CD14-positive monocyte (primary cell): ENCODE data around the gene ABCB9. TPM values are rescaled to one million over a fixed set of nuclear protein-coding genes. Genes with fewer than 3 reads are reported as not detected.
A peak's percentile ranks its signal among the peaks of the same experiment; 100 is the strongest.

ENCODE experiments used
- DNase-seq, 3 donors: peaks; one replicate each; pipeline ENCODE4 v3.0.0-alpha.2; 2011 to 2022
- H2AFZ ChIP-seq: 2 replicates; pipeline ENCODE4 v1.6.0; 2012; ENCODE audit warnings: mild to moderate bottlenecking, low read depth, low read length, inconsistent platforms; ENCODE audit not compliant: insufficient read depth, poor library complexity, severe bottlenecking
- H3K27ac ChIP-seq, 2 donors: 1 replicate in 1 of 2; 2 replicates in 1 of 2; pipeline ENCODE4 v1.5.1; 2012 to 2013; ENCODE audit warnings: low read length in 2 of 2, control low read depth in 1 of 2, inconsistent platforms in 1 of 2, low read depth in 1 of 2, mild to moderate bottlenecking in 1 of 2
- H3K27me3 ChIP-seq, 2 donors: one replicate each; pipeline versions ENCODE4 v1.6.0 to v1.6.1; 2011 to 2013; ENCODE audit warnings: low read length in 2 of 2; ENCODE audit not compliant: control insufficient read depth in 2 of 2, insufficient read depth in 2 of 2
- H3K36me3 ChIP-seq, 2 donors: replicated peaks in 1 of 2; 1 replicate in 1 of 2; 2 replicates in 1 of 2; pipeline versions ENCODE4 v1.5.1 to v1.6.1; 2012 to 2013; ENCODE audit warnings: low read length in 2 of 2, control low read depth in 1 of 2, inconsistent platforms in 1 of 2, mild to moderate bottlenecking in 1 of 2; ENCODE audit not compliant: insufficient read depth in 2 of 2, control insufficient read depth in 1 of 2
- H3K4me1 ChIP-seq, 2 donors: 1 replicate in 1 of 2; 2 replicates in 1 of 2; pipeline versions ENCODE4 v1.5.1 to v1.6.1; 2012 to 2013; ENCODE audit warnings: low read length in 2 of 2, control low read depth in 1 of 2, inconsistent platforms in 1 of 2, mild to moderate bottlenecking in 1 of 2, moderate library complexity in 1 of 2; ENCODE audit not compliant: insufficient read depth in 2 of 2, control insufficient read depth in 1 of 2
- H3K4me2 ChIP-seq: replicated peaks from 2 replicates; pipeline ENCODE3; 2012; ENCODE audit warnings: low read length, moderate library complexity, mild to moderate bottlenecking; ENCODE audit not compliant: poor library complexity, severe bottlenecking; ENCODE audit errors: extremely low read depth
- H3K4me3 ChIP-seq, 3 experiments: fragments of 200-600 bp in 1 of 3; sonication (generic) in 1 of 3; replicated peaks in 1 of 3; 1 replicate in 2 of 3; 2 replicates in 1 of 3; pipeline ENCODE4 v1.5.1; 2011 to 2013; ENCODE audit warnings: low read length in 3 of 3, mild to moderate bottlenecking in 3 of 3, control low read depth in 2 of 3, low read depth in 2 of 3, inconsistent platforms in 1 of 3, moderate library complexity in 1 of 3
- H3K79me2 ChIP-seq: 2 replicates; pipeline ENCODE4 v1.6.0; 2012; ENCODE audit warnings: mild to moderate bottlenecking, control low read depth, inconsistent platforms, low read length, moderate library complexity; ENCODE audit not compliant: insufficient read depth
- H3K9ac ChIP-seq: 2 replicates; pipeline ENCODE4 v1.6.0; 2017; ENCODE audit warnings: low read length, mild to moderate bottlenecking; ENCODE audit not compliant: insufficient read depth, poor library complexity, severe bottlenecking
- H3K9me3 ChIP-seq, 2 donors: replicated peaks in 1 of 2; 1 replicate in 1 of 2; 2 replicates in 1 of 2; pipeline versions ENCODE4 v1.5.1 to v1.6.1; 2012 to 2013; ENCODE audit warnings: low read length in 2 of 2, control low read depth in 1 of 2; ENCODE audit not compliant: control insufficient read depth in 1 of 2, insufficient read depth in 1 of 2
- H4K20me1 ChIP-seq: 2 replicates; pipeline ENCODE4 v1.6.0; 2012; ENCODE audit warnings: mild to moderate bottlenecking, low read length, control low read depth, moderate library complexity; ENCODE audit not compliant: insufficient read depth
- H3K27ac Mint-ChIP-seq, 7 donors: one replicate each; pipeline ENCODE4 v1.8.0; 2020; ENCODE audit warnings: mild to moderate bottlenecking in 7 of 7, mixed read lengths in 7 of 7, moderate library complexity in 6 of 7, inconsistent platforms in 2 of 7
- H3K27me3 Mint-ChIP-seq, 3 donors: one replicate each; pipeline ENCODE4 v1.8.0; 2021 to 2022; ENCODE audit warnings: low read depth in 3 of 3, mild to moderate bottlenecking in 3 of 3, mixed read lengths in 3 of 3, moderate library complexity in 3 of 3, inconsistent platforms in 1 of 3
- H3K36me3 Mint-ChIP-seq, 2 donors: one replicate each; pipeline ENCODE4 v1.8.0; 2020; ENCODE audit warnings: mixed read lengths in 2 of 2, inconsistent platforms in 1 of 2, mild to moderate bottlenecking in 1 of 2
- H3K4me1 Mint-ChIP-seq: one replicate; pipeline ENCODE4 v1.8.0; 2020; ENCODE audit warnings: mild to moderate bottlenecking, mixed read lengths
- H3K4me3 Mint-ChIP-seq, 2 donors: one replicate each; pipeline ENCODE4 v1.8.0; 2020; ENCODE audit warnings: mild to moderate bottlenecking in 2 of 2, mixed read lengths in 2 of 2, moderate library complexity in 1 of 2
- H3K9me3 Mint-ChIP-seq, 7 donors: one replicate each; pipeline ENCODE4 v1.8.0; 2020 to 2022; ENCODE audit warnings: mixed read lengths in 7 of 7, mild to moderate bottlenecking in 6 of 7, moderate library complexity in 6 of 7, inconsistent platforms in 2 of 7
- WGBS: methylation state at CpG from one replicate; pipeline ENCODE4 v1.1.5; 2013; ENCODE audit warnings: missing lambda C conversion rate; ENCODE audit not compliant: insufficient coverage; 5-methylcytosine and 5-hydroxymethylcytosine counted together
- intact Hi-C, 2 donors: fragments of 100-400 bp; cut with micrococcal nuclease; formaldehyde crosslinking; loops; one replicate each; pipeline versions ENCODE4 v1.15.0 to v1.15.1; 2023
- polyA plus RNA-seq, 3 donors: library from polyadenylated mRNA; depleted of rRNA in 1 of 3; unstranded in 2 of 3; stranded (reverse) in 1 of 3; fragments of 300-500 nt in 2 of 3; fragments of >200 nt in 1 of 3; fragmentation: Illumina TruSeq in 2 of 3; gene quantifications; 1 replicate in 2 of 3; 2 replicates in 1 of 3; pipeline ENCODE4 v1.2.3, GENCODE V29; 2012 to 2021
- TF ChIP-seq, protein P1 (sequence below): fragments of 200-600 bp; IDR thresholded peaks from one replicate; pipeline ENCODE4 v1.8.0; 2022; ENCODE audit warnings: antibody characterized with exemption, mild to moderate bottlenecking

ABCB9 gene
- polyA plus RNA-seq, 3 donors, result 0.14 to 1.2 (median 0.22) TPM

DNA sequence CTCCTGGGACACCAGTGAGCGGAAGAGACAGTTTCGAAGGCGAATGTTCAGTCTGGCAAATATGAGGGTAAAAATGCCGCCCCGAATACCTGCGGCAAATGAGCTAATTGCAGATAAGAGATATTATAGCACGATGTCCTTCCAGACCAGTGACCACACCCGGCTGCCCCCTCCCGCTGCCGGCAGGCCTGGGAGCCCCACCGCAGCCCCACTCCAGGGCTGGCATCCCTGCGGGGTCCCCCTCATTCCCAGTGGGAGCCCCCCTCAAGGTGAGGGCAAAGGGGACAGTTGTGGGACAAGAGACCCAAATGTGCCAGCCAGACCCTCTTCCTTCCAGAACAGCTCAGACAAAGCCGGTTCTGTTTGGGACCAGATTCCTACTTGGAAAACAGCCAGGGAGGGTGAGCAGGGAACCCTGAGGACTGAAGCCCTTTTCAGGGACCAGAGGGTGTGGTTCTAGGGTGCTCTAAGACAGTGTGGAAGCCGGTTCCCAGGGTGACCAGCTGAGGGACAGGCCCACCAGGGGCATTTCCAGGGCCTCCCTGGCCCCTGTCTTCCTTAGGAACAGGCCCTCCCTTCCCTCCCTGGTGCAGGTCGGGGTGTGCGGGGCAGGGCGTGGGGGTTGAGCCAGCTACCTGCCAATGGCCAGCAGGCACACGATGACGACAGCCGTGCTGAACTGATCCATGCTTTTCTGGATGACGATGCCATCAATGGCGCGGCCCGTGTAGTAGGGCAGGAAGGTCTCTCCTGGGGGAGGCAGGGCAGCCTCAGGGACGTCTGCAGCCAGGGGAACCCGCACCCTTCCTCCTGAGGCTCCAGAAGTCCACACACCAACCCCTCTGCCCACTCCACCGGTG lies 16.2 kb downstream of the ABCB9 start:
- no peaks in the 10 kb centered on the region for H3K79me2 ChIP-seq
- Mint-ChIP-seq H3K4me1 (peaks cover 36% of the 10 kb centered on the region), H3K27ac (no peak overlapping the region), H3K27me3 (peaks cover 0 to 7% (median 4%) of the 10 kb centered on the region in 3 donors), H3K9me3 (peaks cover 0 to 2% (median 0%) of the 10 kb centered on the region in 7 donors), H3K4me3 (no peak overlapping the region), H3K36me3 (peaks cover 0 to 3% of the 10 kb centered on the region in 2 donors)
- H3K9ac ChIP-seq, result no peak overlapping the region
- peaks cover 25 to 26% of the 10 kb centered on the region in 2 donors for H3K4me1 ChIP-seq
- 95% methylated on average over 22 of the region's 27 CpGs for WGBS
- no peaks in the 10 kb centered on the region for H3K27me3 ChIP-seq
- no peaks in the 10 kb centered on the region for H3K36me3 ChIP-seq
- TF ChIP-seq, protein P1, sequence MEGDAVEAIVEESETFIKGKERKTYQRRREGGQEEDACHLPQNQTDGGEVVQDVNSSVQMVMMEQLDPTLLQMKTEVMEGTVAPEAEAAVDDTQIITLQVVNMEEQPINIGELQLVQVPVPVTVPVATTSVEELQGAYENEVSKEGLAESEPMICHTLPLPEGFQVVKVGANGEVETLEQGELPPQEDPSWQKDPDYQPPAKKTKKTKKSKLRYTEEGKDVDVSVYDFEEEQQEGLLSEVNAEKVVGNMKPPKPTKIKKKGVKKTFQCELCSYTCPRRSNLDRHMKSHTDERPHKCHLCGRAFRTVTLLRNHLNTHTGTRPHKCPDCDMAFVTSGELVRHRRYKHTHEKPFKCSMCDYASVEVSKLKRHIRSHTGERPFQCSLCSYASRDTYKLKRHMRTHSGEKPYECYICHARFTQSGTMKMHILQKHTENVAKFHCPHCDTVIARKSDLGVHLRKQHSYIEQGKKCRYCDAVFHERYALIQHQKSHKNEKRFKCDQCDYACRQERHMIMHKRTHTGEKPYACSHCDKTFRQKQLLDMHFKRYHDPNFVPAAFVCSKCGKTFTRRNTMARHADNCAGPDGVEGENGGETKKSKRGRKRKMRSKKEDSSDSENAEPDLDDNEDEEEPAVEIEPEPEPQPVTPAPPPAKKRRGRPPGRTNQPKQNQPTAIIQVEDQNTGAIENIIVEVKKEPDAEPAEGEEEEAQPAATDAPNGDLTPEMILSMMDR, result no peak
- no peak overlapping the region for H2AFZ ChIP-seq
- no peaks in the 10 kb centered on the region for H4K20me1 ChIP-seq
- no peak overlapping the region for H3K27ac ChIP-seq
- H3K4me2 ChIP-seq, result no peak overlapping the region
- H3K9me3 ChIP-seq, result no peaks in the 10 kb centered on the region
- H3K4me3 ChIP-seq, result no peak overlapping the region
- intact Hi-C loops, result loop anchor here in 1 of 2 donors (5.0 kb wide), 2 partner anchors 58 to 68 kb away; no protein-coding TSS in a partner anchor
- DNase-seq, result no peak

DNA sequence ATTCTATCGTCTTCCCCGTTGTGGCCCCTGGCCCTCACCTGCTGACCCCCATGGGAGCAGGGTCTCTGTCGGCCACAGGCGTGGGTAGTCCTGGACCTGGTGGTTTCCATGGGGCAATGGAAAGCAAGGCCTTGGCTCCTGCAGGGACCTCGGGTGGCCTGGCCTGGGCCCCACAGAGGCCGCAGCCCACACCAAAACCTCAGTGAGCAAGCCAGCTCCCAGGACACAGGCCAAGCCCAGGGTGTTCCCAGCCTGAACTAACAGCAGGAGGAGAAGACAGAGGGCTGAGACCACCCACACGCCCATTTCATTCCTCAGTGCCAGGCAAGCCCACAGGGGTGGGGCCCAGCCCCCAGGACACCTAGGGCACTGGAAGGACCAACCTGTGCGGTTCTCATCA lies 16.9 kb downstream of the ABCB9 start:
- Mint-ChIP-seq H3K27ac (peak overlapping the region in 1 of 7 donors; percentile 72), H3K4me1 (peaks cover 36% of the 10 kb centered on the region), H3K4me3 (no peak overlapping the region), H3K27me3 (peaks cover 0 to 7% (median 4%) of the 10 kb centered on the region in 3 donors), H3K36me3 (peaks cover 0 to 3% of the 10 kb centered on the region in 2 donors), H3K9me3 (peaks cover 0 to 2% (median 0%) of the 10 kb centered on the region in 7 donors)
- no peaks in the 10 kb centered on the region for H3K79me2 ChIP-seq
- H3K27me3 ChIP-seq, result no peaks in the 10 kb centered on the region
- H3K9me3 ChIP-seq, result no peaks in the 10 kb centered on the region
- intact Hi-C loops, result loop anchor here in 1 of 2 donors (5.0 kb wide), 1 partner anchor 57 kb away; no protein-coding TSS in a partner anchor
- no peaks in the 10 kb centered on the region for H4K20me1 ChIP-seq
- H3K4me3 ChIP-seq, result no peak overlapping the region
- H2AFZ ChIP-seq, result no peak overlapping the region
- no peak overlapping the region for H3K27ac ChIP-seq
- no peak for DNase-seq
- no peak overlapping the region for H3K9ac ChIP-seq
- TF ChIP-seq, protein P1, result no peak
- peaks cover 25 to 26% of the 10 kb centered on the region in 2 donors for H3K4me1 ChIP-seq
- WGBS, result 99% methylated on average over 6 of the region's 8 CpGs
- H3K36me3 ChIP-seq, result no peaks in the 10 kb centered on the region
- no peak overlapping the region for H3K4me2 ChIP-seq
